ENCODE data around the gene LPCAT4.
A peak's percentile ranks its signal among the peaks of the same experiment; 100 is the strongest.
"Not testable (repeated sequence)": the region's sequence is repeated elsewhere in the genome, so short reads cannot be mapped to it uniquely, and the experiment has no call there.

LPCAT4 gene

GRCh38 chr15:34362047-34362773 lies 4.8 kb downstream of the LPCAT4 start:
- DNase-seq = no peak

DNA sequence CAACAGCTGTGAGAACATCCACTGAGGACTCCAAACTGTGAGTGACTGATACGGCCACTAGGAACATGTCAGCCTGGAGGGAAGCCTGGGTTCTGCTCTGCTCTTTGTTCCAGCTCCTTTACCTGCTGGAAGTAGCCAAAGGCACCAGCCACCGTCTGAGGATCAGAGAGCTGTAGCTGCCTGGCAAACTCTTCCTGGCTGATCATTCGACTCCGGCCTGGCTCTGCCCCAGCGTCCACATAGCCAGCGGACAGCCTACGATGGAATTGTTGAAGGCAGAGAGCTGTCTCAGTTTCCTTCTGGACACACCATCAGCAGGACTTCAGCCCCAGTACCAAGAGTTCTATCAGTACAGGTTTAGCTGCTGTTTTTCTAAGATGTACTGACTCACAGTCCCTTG lies 5.7 kb downstream of the LPCAT4 start:
- no peak for DNase-seq

- DNase-seq = no peak
Measured at GRCh38 chr15:34360298-34360697, 6.7 kb downstream of the LPCAT4 start.

DNA sequence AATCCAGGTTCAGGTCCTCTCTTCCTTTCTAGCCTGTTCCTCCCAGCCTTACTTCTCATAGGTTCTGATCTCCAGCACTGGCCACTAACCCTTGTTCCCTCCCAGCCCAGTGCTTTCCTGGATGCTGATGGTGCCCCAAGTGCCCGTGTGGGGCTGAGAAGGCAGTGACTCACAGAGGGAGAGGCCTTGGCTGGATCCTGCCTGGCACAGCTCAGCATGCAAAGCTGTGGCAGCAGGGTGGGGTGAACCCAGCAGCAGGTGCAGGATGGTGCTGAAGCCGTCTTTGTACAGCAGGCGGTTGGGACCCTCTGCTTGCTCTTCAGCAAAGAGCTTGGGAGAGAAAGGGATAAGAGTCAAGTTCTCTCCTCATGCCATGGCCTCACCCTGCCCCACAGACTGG lies 7.6 kb downstream of the LPCAT4 start:
- DNase-seq = no peak

DNA sequence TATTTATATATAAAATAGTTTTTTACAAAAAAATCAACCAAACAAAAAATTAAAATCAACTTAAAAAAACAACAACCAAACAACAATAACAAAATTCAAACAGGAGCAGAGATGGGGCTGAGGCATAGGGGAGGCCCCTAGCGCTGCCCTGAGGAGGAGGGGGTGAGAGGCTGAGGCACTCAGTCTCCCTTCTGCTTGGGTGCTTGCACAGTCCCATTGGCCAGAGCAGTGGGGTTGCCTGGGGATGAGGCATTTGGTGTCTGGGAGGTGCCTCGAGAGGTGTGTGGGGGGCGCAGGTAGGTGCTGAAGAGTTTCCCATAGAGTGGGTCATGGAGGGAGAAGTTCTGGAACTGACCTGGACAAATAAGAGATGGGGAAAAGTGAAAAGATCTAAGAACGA lies 8.0 kb downstream of the LPCAT4 start:
- DNase-seq = no peak

GRCh38 chr15:34358367-34358766 lies 8.6 kb downstream of the LPCAT4 start:
- DNase-seq = no peak

DNA sequence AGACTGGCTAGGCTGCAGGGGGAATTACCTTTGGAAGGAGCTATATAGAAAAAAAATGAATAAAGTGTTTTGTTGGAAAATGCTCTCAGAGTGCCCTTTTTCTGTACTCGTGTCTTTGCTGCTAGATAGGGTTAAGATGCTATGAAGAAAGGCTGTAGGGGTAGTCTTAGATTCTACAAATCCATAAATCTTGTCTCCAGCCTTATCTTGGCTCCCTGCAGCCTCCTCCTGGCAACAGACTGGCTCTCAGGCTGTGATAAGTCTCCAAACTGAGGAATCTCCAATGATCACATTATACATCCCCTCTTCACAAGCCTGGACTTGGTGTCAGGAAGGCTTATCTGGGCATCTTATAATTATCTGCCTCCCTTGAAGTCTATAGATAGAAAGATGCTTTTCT lies 9.3 kb downstream of the LPCAT4 start:
- no peak for DNase-seq

GRCh38 chr15:34355241-34355640 lies 11.8 kb downstream of the LPCAT4 start:
- no peak for DNase-seq

GRCh38 chr15:34354286-34354685 lies 12.7 kb downstream of the LPCAT4 start:
- DNase-seq = no peak

GRCh38 chr15:34353627-34354026 lies 13.4 kb downstream of the LPCAT4 start:
- DNase-seq = no peak

- DNase-seq = not testable (repeated sequence)
Measured at GRCh38 chr15:34352996-34353395, 14.0 kb downstream of the LPCAT4 start.

- DNase-seq = no peak
Measured at GRCh38 chr15:34349769-34350168, 17.2 kb downstream of the LPCAT4 start.

DNA sequence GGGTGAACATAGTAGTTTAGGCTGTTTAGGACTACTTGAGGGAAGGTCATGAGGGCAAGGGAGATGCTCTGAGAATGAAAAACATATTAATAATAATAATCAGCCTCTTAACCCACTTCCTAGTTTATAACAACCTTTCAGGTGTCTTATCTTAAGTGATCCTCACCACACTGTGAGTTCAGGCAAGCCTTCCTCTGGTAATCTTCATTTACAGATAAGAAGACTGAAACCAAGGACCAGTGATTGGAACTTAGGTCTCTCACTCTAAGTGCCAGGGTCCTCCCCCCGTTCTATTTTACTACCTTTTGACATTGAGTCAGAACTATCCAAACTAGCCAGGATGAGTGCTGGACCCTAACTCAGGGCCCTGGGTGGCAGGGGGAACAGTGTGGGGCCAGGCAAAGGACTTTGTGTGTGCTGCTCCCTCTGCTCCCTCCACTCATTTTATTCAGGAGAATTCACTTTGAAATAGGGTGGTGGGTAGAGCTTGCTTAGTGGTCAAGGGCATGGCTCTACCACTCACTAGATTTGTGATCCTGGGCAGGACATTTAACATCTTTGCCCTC lies 18.2 kb downstream of the LPCAT4 start:
- no peak for DNase-seq

GRCh38 chr15:34347951-34348638 lies 18.9 kb downstream of the LPCAT4 start:
- no peak for DNase-seq

DNA sequence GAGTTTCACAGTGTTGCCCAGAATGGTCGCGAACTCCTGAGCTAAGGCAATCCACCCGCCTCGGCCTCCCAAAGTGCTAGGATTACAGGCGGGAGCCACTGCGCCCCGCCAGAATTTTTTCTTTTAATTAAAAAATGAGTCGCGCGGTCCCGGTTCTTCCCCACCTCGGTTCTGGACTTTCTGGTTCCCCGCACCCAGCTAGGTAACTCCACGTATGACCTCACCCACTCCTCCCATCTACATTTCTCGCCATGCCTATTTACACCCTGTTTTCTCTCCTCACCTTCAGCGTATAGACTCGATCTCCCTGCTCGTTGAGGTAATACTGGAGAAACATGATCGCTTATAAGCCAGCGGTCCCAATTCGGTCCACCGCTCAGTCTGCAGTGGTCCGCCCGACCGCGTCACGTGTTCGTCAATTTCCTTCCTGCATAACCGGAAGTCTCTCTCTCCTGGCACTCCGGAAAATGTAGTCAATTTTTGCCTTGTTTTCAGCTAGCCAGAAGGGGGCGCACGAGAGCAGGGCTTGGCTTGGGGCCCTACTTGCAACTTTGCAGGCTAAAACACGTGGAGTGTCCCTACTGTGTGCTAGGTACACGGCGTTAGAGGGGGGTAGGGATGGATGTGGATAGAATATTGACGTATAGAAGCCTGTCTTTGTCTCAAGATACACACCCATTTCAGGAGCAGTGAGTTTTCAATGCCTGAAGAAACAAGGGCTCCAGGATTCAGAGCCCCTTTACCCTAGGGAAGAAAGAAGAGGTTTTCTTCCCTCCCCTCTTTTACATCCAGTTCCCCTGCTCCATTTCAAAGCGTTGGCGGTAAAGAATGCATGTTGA lies 24.0 kb downstream of the LPCAT4 start, which contains the start of the genes NOP10 and NUTM1:
Gene NOP10 (minus strand): TSS at position 400 of the 839 bp plus-strand sequence. CDS start 63 bp downstream, at position 337.
Gene NUTM1 (plus strand): TSS at position 579 of the 839 bp plus-strand sequence. CDS start 382 bp downstream, outside the sequence.
- peak; percentile 73 for DNase-seq

- not testable (repeated sequence) for DNase-seq
Measured at GRCh38 chr15:34342213-34342736, 24.7 kb downstream of the LPCAT4 start.

GRCh38 chr15:34341381-34342212 lies 25.4 kb downstream of the LPCAT4 start:
- no peak for DNase-seq

- no peak for DNase-seq
Measured at GRCh38 chr15:34339946-34340345, 27.1 kb downstream of the LPCAT4 start.

DNA sequence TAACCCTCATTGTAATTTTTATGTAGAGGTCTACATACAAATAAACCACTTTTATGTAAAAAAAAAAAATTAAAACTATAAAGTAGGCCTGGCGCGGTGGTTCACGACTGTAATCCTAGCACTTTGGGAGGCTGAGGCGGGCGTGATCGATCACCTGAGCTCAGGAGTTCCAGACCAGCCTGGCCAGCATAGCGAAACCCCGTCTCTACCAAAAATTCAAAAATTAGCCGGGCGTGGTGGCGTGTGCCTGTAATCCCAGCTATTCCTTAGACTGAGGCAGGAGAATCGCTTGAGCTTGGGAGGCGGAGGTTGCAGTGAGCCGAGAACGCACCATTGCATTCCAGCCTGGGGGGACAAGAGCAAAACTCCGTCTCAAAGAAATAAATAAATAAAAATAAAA lies 28.6 kb downstream of the LPCAT4 start:
- DNase-seq = no peak

GRCh38 chr15:34337557-34338306 lies 29.3 kb downstream of the LPCAT4 start, which contains the start of gene SLC12A6:
SLC12A6 (minus strand) TSS chr15:34337781; CDS start chr15:34336680, 1,101 bp downstream.
- DNase-seq = peak; percentile 62

- no peak for DNase-seq
Measured at GRCh38 chr15:34336991-34337556, 29.9 kb downstream of the LPCAT4 start.
